ENCODE data around the gene ARHGAP15.

DNA sequence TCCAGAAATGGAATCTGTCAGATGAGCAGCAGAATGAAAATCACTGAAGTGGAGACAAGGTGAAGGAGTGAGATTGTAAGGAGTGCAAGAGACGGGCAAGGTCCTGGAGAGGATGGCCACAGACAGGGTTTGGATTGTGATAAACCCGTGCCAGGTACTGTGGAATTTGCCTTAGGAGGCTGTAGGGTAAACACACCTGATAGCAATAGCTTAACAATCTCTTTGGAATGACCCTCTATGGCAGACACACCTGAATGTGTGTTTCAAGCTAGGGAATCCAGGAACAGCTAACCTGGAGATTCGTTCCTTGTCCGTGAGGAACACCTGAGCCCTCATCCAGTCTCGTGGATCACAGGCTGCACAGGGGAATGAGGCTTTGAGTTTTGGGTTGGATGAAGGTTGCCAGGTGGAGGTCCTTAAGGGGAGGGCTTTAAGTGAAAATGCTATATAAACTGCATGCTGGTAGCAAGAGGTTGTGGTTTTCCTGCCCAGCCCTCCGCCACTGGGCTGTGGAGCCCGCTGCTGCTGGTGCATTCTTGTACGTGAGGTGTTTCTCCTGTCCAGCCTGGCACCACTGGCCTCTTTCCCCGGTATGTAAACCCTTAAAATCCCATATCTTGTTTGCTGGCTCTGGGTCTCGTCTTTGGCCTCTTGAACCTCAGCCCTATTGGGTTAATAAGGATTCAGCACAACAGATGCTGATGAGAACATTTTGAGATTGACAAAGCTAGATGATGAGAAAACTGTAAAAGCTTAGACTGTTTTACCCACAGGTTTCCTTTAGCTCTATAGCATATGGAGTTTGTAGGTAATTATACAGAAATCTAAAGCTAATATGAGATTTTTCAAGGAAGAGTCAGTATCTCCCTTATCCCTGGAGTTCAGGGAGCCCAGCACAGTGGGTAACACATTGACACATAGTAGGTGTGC, 117.9 kb downstream of the ARHGAP15 start:
- no peak for TF ChIP-seq POLR2AphosphoS5 (IDR thresholded peaks at IDR 0.05; ENCODE audit: low read depth, low read length)
- no peak for TF ChIP-seq JUND (IDR thresholded peaks at IDR 0.05)
- TF ChIP-seq, protein P1, sequence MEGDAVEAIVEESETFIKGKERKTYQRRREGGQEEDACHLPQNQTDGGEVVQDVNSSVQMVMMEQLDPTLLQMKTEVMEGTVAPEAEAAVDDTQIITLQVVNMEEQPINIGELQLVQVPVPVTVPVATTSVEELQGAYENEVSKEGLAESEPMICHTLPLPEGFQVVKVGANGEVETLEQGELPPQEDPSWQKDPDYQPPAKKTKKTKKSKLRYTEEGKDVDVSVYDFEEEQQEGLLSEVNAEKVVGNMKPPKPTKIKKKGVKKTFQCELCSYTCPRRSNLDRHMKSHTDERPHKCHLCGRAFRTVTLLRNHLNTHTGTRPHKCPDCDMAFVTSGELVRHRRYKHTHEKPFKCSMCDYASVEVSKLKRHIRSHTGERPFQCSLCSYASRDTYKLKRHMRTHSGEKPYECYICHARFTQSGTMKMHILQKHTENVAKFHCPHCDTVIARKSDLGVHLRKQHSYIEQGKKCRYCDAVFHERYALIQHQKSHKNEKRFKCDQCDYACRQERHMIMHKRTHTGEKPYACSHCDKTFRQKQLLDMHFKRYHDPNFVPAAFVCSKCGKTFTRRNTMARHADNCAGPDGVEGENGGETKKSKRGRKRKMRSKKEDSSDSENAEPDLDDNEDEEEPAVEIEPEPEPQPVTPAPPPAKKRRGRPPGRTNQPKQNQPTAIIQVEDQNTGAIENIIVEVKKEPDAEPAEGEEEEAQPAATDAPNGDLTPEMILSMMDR (IDR thresholded peaks at IDR 0.05 in 2 of 3, conservative IDR thresholded peaks at IDR 0.05 in 1 of 3; ENCODE audit: borderline replicate concordance in 1 of 3, insufficient read depth in 1 of 3, low read depth in 2 of 3, low read length in 2 of 3) = no peak
